Caco-2 (cell line): ENCODE data around the gene IL26. TPM values are rescaled to one million over a fixed set of nuclear protein-coding genes. Genes with fewer than 3 reads are reported as not detected.
"Not testable (repeated sequence)": the region's sequence is repeated elsewhere in the genome, so short reads cannot be mapped to it uniquely, and the experiment has no call there.

ENCODE experiments used
- BruUV-seq: library from RNA; stranded (reverse); fragments of 400-500 nt; replicated peaks from 2 replicates; lab custom pipeline; 2021; lab: Mats Ljungman, UMichigan
- CTCF ChIA-PET: fragments of 300-600 bp; sonication (Branson Sonifier 250); formaldehyde crosslinking; loops from one replicate; lab custom pipeline; 2022; ENCODE audit warnings: antibody characterized with exemption; lab: Charles Lee
- POLR2A ChIA-PET: fragments of 300-600 bp; sonication (Branson Sonifier 250); formaldehyde crosslinking; loops from one replicate; lab custom pipeline; 2022; ENCODE audit warnings: antibody characterized with exemption; lab: Charles Lee
- DNase-seq, 2 experiments: peaks; one replicate each; pipeline versions ENCODE4 v3.0.0 to v3.0.0-alpha.2; 2020 to 2022
- H3K27me3 ChIP-seq: replicated peaks from 2 replicates; pipeline ENCODE4 v1.6.0; 2011; ENCODE audit warnings: low read length; ENCODE audit not compliant: control insufficient read depth, insufficient read depth
- H3K36me3 ChIP-seq: 2 replicates; pipeline ENCODE4 v1.5.1; 2011; ENCODE audit warnings: low read length; ENCODE audit not compliant: control insufficient read depth, insufficient read depth
- H3K4me1 ChIP-seq: fragments of 250-450 bp; sonication (Bioruptor Pico); 2 replicates; pipeline ENCODE4 v1.5.1; 2020; ENCODE audit warnings: mild to moderate bottlenecking
- H3K4me3 ChIP-seq: 2 replicates; pipeline ENCODE4 v1.5.1; 2011; ENCODE audit warnings: low read depth, mild to moderate bottlenecking, control low read depth, low read length
- H3K9me3 ChIP-seq: fragments of 250-450 bp; sonication (Bioruptor Pico); 2 replicates; pipeline ENCODE4 v1.5.1; 2020; ENCODE audit warnings: mild to moderate bottlenecking, moderate library complexity
- H3K27ac Mint-ChIP-seq: one replicate; pipeline ENCODE4 v1.8.0; 2022; ENCODE audit warnings: mixed read lengths; ENCODE audit not compliant: unreplicated experiment
- H3K27me3 Mint-ChIP-seq: one replicate; pipeline ENCODE4 v1.8.0; 2022; ENCODE audit warnings: mixed read lengths; ENCODE audit not compliant: insufficient read depth, unreplicated experiment
- H3K36me3 Mint-ChIP-seq: one replicate; pipeline ENCODE4 v1.8.0; 2022; ENCODE audit warnings: mild to moderate bottlenecking, mixed read lengths; ENCODE audit not compliant: insufficient read depth, unreplicated experiment
- H3K4me1 Mint-ChIP-seq: one replicate; pipeline ENCODE4 v1.8.0; 2022; ENCODE audit warnings: low read depth, mixed read lengths; ENCODE audit not compliant: unreplicated experiment
- H3K4me3 Mint-ChIP-seq: one replicate; pipeline ENCODE4 v1.8.0; 2022; ENCODE audit warnings: mild to moderate bottlenecking, moderate library complexity, mixed read lengths; ENCODE audit not compliant: unreplicated experiment
- H3K9me3 Mint-ChIP-seq: one replicate; pipeline ENCODE4 v1.8.0; 2022; ENCODE audit warnings: mixed read lengths; ENCODE audit not compliant: unreplicated experiment
- CTCF ChIP-seq, 2 experiments: fragments of 200-600 bp in 1 of 2; IDR thresholded peaks; 1 replicate in 1 of 2; 2 replicates in 1 of 2; pipeline versions ENCODE4 v1.5.1 to v1.8.0; 2011 to 2022; ENCODE audit warnings: antibody characterized with exemption in 1 of 2, control low read depth in 1 of 2, inconsistent platforms in 1 of 2, low read depth in 1 of 2, low read length in 1 of 2, mild to moderate bottlenecking in 1 of 2, moderate library complexity in 1 of 2; ENCODE audit not compliant: insufficient read depth in 1 of 2, severe bottlenecking in 1 of 2, unreplicated experiment in 1 of 2
- intact Hi-C: fragments of 100-400 bp; cut with micrococcal nuclease; formaldehyde crosslinking; loops from one replicate; pipeline ENCODE4 v1.10.0; 2022; ENCODE audit not compliant: unreplicated experiment
- total RNA-seq: library from RNA; stranded (reverse); gene quantifications from 2 replicates; pipeline ENCODE4 v1.2.3, GENCODE V29; 2022

Gene IL26
- total RNA-seq, 1 experiment from 2014 or later, result not detected

GRCh38 chr12:68221497-68221896 lies 4.1 kb downstream of the IL26 start:
- H3K36me3 Mint-ChIP-seq, result no peaks in the 10 kb centered on the region
- H3K9me3 Mint-ChIP-seq, result no peaks in the 10 kb centered on the region
- BruUV-seq, result no TSS peak

GRCh38 chr12:68210875-68211274 lies 14.7 kb downstream of the IL26 start:
- ChIA-PET POLR2A (no interaction called here), CTCF (no interaction called here)
- Histone ChIP-seq H3K4me1 (no peaks in the 10 kb centered on the region), H3K36me3 (no peaks in the 10 kb centered on the region), H3K27me3 (no peaks in the 10 kb centered on the region), H3K4me3 (no peak overlapping the region), H3K9me3 (no peaks in the 10 kb centered on the region)
- no TSS peak for BruUV-seq
- peaks cover 19% of the 10 kb centered on the region for H3K27me3 Mint-ChIP-seq
- no peaks in the 10 kb centered on the region for H3K36me3 Mint-ChIP-seq
- no peak for DNase-seq
- no peak overlapping the region for H3K27ac Mint-ChIP-seq
- H3K9me3 Mint-ChIP-seq, result no peaks in the 10 kb centered on the region
- H3K4me3 Mint-ChIP-seq, result no peak overlapping the region
- peaks cover 6% of the 10 kb centered on the region for H3K4me1 Mint-ChIP-seq
- intact Hi-C loops, result no loop called here
- no peak for TF ChIP-seq CTCF (IDR thresholded peaks at IDR 0.05; ENCODE audit: insufficient read depth in 1 of 2, low read depth in 1 of 2, low read length in 1 of 2, severe bottlenecking in 1 of 2, unreplicated experiment in 1 of 2)

More at GRCh38 chr12:68221497-68221896, 4.1 kb downstream of the IL26 start:
- ChIA-PET POLR2A (no interaction called here), CTCF (no interaction called here)
- H3K9me3 ChIP-seq, result no peaks in the 10 kb centered on the region
- H3K4me1 Mint-ChIP-seq, result no peaks in the 10 kb centered on the region
- no peak for DNase-seq
- peaks cover 14% of the 10 kb centered on the region for H3K27me3 Mint-ChIP-seq
- H3K4me1 ChIP-seq, result no peaks in the 10 kb centered on the region
- intact Hi-C loops, result loop anchor here (10.0 kb wide), 2 partner anchors 393 to 443 kb away; partner anchors contain the start of gene RAP1B
- TF ChIP-seq CTCF (IDR thresholded peaks at IDR 0.05; ENCODE audit: insufficient read depth in 1 of 2, low read depth in 1 of 2, low read length in 1 of 2, severe bottlenecking in 1 of 2, unreplicated experiment in 1 of 2), result no peak
- no peak overlapping the region for H3K4me3 Mint-ChIP-seq
- no peaks in the 10 kb centered on the region for H3K27me3 ChIP-seq
- no peak overlapping the region for H3K27ac Mint-ChIP-seq
- no peak overlapping the region for H3K4me3 ChIP-seq
- no peaks in the 10 kb centered on the region for H3K36me3 ChIP-seq

GRCh38 chr12:68209048-68209728 lies 16.4 kb downstream of the IL26 start:
- H3K4me1 Mint-ChIP-seq, H3K4me1 ChIP-seq, H3K9me3 Mint-ChIP-seq, H3K36me3 Mint-ChIP-seq, intact Hi-C loops, BruUV-seq, H3K4me3 Mint-ChIP-seq, H3K27me3 ChIP-seq, POLR2A ChIA-PET, DNase-seq, H3K9me3 ChIP-seq, H3K36me3 ChIP-seq, CTCF ChIA-PET, H3K27ac Mint-ChIP-seq, H3K4me3 ChIP-seq: not testable (repeated sequence)
- H3K27me3 Mint-ChIP-seq, result peaks cover 17% of the 10 kb centered on the region
